NCI-H82 treated with DMSO at 0.1 percent for 48 hours (cell line): Measurements from ENCODE around the gene TXNDC16.

Source experiments
- DNase-seq: peaks from one replicate; lab custom pipeline; 2025; ENCODE audit not compliant: unreplicated experiment; lab: John Stamatoyannopoulos, UW

The TXNDC16 gene

GRCh38 chr14:52395728-52396127 lies 156.6 kb downstream of the TXNDC16 start:
- no peak for DNase-seq

- DNase-seq, result no peak
These were observed 160.3 kb downstream of the TXNDC16 start for GRCh38 chr14:52391881-52392615.
